Measurements from ENCODE around the gene PDK4.
"Not testable (repeated sequence)": the region's sequence is repeated elsewhere in the genome, so short reads cannot be mapped to it uniquely, and the experiment has no call there.

PDK4 gene

GRCh38 chr7:95604397-95604796, 8.1 kb upstream of the PDK4 start:
- DNase-seq, result not testable (repeated sequence)

- no peak for DNase-seq
These were observed 6.1 kb upstream of the PDK4 start for GRCh38 chr7:95602421-95602820.

- DNase-seq, result no peak
These were observed 5.0 kb upstream of the PDK4 start for GRCh38 chr7:95601316-95601715.

DNA sequence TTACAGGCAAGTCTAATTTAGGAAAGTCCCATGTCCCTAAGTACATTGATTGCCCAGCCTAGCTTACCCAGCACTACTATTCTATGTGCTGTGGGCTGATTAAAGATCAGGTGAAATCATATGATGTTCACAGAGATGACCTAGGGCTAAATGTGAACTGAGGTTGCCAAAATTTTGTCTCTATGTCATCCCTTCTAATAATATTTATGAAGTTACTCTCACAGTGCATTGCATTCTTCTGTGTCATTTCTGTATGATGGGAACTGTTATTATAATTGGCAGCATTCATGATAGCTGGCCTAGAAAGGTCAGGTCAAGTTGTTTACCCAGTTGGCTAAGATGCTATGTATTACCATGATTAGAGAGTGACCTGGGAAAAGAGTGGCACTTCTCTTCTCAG, 2.8 kb upstream of the PDK4 start:
- no peak for DNase-seq

DNA sequence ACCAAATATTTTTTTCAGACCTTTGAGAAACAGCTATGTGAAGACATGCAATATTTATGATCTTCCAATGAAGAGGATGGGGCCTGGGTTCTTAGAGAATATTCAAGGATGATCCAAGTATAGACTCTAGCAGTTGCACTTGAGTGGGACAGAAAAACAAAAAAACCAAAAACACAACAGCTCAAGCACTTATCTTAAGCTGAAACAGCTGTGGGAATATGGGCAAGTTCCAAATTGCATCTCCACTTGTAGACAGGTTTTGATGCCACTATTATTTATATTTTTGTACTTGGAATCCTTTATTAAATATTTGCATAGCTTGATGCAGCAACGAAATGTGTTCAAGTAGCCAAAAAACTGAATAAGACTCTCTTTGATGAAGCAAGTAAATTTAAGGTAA, 2.2 kb upstream of the PDK4 start:
- no peak for DNase-seq

- peak in 1 of 3 experiments; percentile 31 for DNase-seq
These were observed 544 bp downstream of the PDK4 start for GRCh38 chr7:95595746-95596197.

GRCh38 chr7:95594185-95594584, 2.1 kb downstream of the PDK4 start:
- DNase-seq, result peak in 1 of 3 experiments; percentile 31

GRCh38 chr7:95593343-95593742, 3.0 kb downstream of the PDK4 start:
- DNase-seq, result no peak

DNA sequence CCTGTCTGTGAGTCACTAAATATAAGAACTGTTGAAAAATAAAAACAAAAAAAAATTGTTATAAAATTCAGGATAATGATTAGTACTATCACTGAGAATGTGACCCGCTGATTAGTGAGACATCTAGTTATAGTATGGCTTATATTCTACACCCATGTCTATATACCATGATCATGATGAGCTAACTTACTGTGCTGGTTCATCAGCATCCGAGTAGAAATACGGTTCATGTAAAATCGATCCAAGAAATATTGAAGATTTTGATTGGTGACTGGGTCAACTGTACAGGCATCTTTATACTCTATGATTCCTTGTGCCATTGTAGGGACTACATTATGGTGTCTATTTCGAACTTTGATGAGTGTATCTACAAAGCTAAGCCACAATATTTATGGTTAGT, 3.7 kb downstream of the PDK4 start:
- no peak for DNase-seq

- no peak for DNase-seq
These were observed 5.7 kb downstream of the PDK4 start for GRCh38 chr7:95590387-95591248.

DNA sequence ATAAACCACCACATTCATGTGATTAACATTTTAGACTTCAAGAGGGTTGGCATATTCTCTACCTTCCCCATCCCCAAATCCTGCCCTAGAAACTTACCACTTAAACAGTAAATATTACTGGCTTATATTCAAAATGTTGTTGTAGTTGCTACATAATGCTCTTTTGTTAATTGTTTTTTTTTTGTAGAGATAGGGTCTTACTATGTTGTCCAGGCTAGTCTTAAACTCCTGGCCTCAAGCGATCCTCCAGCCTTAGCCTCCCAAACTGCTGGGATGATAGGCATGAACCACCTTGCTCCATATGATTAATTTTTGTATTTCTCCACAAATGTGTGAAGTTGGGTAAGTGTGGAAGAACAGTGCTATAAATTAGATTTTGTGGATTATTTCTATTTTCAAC, 6.5 kb downstream of the PDK4 start:
- no peak for DNase-seq

DNA sequence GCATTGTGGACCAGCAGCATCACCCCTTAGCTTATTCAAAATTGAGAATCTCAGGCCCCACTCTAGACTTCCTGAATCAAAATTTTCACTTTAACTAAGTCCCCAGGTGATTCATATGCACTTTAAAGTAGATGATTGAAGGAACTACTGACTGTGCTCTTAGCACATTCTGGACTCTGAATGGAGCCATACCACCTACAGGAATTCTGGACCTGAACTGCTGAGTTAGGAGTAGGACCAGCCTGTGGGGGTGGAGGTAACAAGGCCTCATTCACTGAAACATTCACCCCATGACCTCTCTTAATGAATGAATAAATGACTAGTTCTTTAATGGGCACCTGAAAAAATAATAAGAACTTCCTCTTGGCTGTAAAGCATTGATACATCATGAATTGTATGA, 7.3 kb downstream of the PDK4 start:
- no peak for DNase-seq

DNA sequence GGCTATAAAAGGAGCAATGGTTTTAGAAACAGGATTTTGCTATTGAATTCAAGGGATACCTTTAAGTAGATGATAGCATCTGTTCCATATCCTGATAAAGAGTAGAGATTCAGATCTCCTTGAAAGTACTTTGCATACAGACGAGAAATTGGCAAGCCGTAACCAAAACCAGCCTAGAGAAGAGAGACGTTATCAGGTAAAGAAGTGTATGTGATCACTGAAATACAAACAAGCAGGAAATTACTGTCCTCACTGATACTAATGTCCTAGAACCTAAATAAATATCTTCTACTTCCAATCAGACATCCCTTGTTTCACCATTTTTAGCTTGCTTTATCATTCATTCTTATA, 9.4 kb downstream of the PDK4 start:
- no peak for DNase-seq

DNA sequence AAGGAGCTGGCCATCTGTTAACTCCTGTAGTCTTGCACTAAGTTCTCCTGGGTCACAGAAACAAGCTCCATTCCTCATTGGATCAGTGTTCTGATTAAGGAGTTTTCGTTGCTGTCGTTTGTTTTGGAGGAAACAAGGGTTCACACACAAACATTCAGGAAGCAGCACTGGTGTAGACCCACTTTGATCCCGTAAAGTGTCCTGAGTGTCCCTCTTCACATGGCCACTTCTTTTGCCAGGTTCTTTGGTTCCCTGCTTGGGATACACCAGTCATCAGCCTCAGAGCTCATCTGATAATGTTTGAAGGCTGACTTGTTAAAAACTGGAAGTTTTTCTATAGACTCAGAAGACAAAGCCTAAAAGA, 10.9 kb downstream of the PDK4 start:
- DNase-seq, result no peak

GRCh38 chr7:95584769-95585425, 11.4 kb downstream of the PDK4 start:
- DNase-seq, result no peak

GRCh38 chr7:95583834-95584621, 12.3 kb downstream of the PDK4 start:
- no peak for DNase-seq

DNA sequence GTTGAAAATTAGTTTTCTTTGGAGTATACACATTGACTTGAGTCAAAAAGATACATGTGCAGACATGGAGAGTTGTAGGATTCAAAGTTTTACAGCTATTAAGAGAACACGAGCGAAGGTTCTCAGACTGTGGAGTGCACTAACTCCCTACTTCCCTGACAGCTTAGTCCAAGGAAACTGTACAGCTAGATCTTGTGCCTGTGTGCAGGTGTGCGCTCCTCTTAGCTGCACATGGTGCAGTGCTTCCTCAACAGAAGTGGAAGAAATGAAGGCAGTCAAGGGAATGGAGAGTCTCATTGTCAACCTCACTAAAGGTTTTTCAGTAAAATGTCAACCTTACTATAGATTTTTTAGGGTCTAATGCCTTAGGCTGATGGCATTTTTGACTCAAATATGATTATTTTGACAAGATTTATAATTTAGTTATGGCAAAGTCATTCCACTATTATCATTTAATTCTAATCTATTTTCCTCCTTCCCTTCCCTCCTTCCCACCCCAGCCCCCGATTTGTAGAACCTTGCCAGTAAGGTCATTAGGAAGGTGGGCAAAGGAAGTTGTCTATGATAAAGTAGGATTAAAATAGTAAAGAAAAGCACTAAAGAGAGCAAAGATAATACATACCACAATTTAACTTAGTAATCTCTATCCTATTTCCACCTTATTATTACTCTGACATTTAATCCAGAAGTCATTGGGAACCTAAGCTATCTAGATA, 13.6 kb downstream of the PDK4 start:
- DNase-seq, result no peak

GRCh38 chr7:95581467-95581866, 14.8 kb downstream of the PDK4 start:
- DNase-seq, result peak in 1 of 3 experiments; percentile 47

- no peak for DNase-seq
These were observed 17.0 kb downstream of the PDK4 start for GRCh38 chr7:95579318-95579717.

- peak; percentile 72 to 97 (median 96) for DNase-seq
These were observed 17.9 kb downstream of the PDK4 start for GRCh38 chr7:95578299-95578855.

DNA sequence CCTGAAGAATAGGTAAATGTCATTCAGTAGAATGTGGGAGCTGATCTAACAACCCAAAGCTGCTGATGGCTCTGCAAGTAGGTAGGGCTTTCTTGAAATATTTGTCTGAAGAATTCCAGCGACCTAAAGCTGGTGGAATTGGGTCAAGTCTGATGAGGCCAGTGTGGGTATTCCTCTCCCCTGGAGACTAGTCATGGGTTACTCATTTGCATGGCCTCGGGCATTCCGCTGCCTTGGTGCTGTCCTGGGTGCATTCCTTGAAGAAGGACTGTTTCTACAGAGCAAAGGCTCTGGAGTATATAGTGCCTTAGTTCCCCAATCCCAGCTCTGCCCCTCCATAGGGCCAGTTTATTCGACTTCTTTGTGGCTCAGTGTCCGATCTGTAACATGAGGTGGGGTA, 19.2 kb downstream of the PDK4 start:
- no peak for DNase-seq

GRCh38 chr7:95569720-95570119, 26.6 kb downstream of the PDK4 start:
- no peak for DNase-seq

DNA sequence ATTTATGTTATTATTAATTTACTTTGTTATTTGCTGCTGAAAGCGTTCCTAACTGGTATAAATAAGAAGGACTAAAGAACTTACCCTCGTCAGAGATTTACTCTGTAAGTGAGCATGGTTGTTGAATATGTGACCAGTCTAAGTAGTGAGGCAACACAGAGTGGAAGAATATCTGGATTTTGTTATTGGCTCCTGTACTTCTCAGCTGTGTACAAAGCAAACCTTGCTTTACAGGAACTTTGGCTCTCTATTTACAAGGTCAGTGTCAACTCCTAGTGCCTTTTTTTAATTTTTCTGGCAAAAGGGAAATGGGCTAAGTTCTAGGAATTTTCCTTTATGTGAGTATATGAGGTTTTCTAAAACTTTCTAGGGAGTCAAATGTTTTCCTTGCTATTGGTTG, 35.6 kb downstream of the PDK4 start:
- DNase-seq, result no peak

Data from NCI-H1417 (cell line).